Measurements from ENCODE around the gene GUCY2D. TPM values are rescaled to one million over a fixed set of nuclear protein-coding genes. Genes with fewer than 3 reads are reported as not detected.
"Not testable (repeated sequence)": the region's sequence is repeated elsewhere in the genome, so short reads cannot be mapped to it uniquely, and the experiment has no call there.

The GUCY2D gene
- total RNA-seq, 1 experiment from 2014 or later: not detected

GRCh38 chr17:8015236-8015956 lies 13.0 kb downstream of the GUCY2D start:
- no peak for DNase-seq (ENCODE audit: low spot score)
- in situ Hi-C loops (cut with HindIII; ENCODE audit: low sequenced_read_pairs): loop anchor here (5.0 kb wide), 1 partner anchor 83 kb away; the partner anchor contains the start of genes CNTROB and TRAPPC1

- in situ Hi-C loops (cut with HindIII; ENCODE audit: low sequenced_read_pairs): loop anchor here (5.0 kb wide), 1 partner anchor 84 kb away; the partner anchor contains the start of genes CNTROB and TRAPPC1
- DNase-seq (ENCODE audit: low spot score): no peak
Measured at GRCh38 chr17:8015957-8016631, 13.7 kb downstream of the GUCY2D start.

- peak; percentile 50 for DNase-seq (ENCODE audit: low spot score)
- in situ Hi-C loops (cut with HindIII; ENCODE audit: low sequenced_read_pairs): loop anchor here (5.0 kb wide), 1 partner anchor 85 kb away; the partner anchor contains the start of genes CNTROB and TRAPPC1
Measured at GRCh38 chr17:8016632-8017424, 14.4 kb downstream of the GUCY2D start.

GRCh38 chr17:8018436-8018835 lies 16.0 kb downstream of the GUCY2D start:
- in situ Hi-C loops (cut with HindIII; ENCODE audit: low sequenced_read_pairs): loop anchor here (5.0 kb wide), 1 partner anchor 86 kb away; the partner anchor contains the start of genes CNTROB and TRAPPC1
- no peak for DNase-seq (ENCODE audit: low spot score)

- in situ Hi-C loops (cut with HindIII; ENCODE audit: low sequenced_read_pairs): loop anchor here (5.0 kb wide), 1 partner anchor 87 kb away; the partner anchor contains the start of genes CNTROB and TRAPPC1
Measured at GRCh38 chr17:8019166-8019565, 16.8 kb downstream of the GUCY2D start.

GRCh38 chr17:8019665-8020650 lies 17.5 kb downstream of the GUCY2D start:
- DNase-seq (ENCODE audit: low spot score): no peak
- in situ Hi-C loops (cut with HindIII; ENCODE audit: low sequenced_read_pairs): loop anchor here (5.0 kb wide), 1 partner anchor 88 kb away; the partner anchor contains the start of genes CNTROB and TRAPPC1

More at GRCh38 chr17:8019166-8019565, 16.8 kb downstream of the GUCY2D start:
- DNase-seq (ENCODE audit: low spot score): no peak

- in situ Hi-C loops (cut with HindIII; ENCODE audit: low sequenced_read_pairs): no loop called here
- DNase-seq (ENCODE audit: low spot score): peak; percentile 64
Measured at GRCh38 chr17:8020776-8021564, 18.6 kb downstream of the GUCY2D start.

GRCh38 chr17:8021565-8022359 lies 19.3 kb downstream of the GUCY2D start:
- in situ Hi-C loops (cut with HindIII; ENCODE audit: low sequenced_read_pairs): no loop called here
- no peak for DNase-seq (ENCODE audit: low spot score)

- no peak for DNase-seq (ENCODE audit: low spot score)
- in situ Hi-C loops (cut with HindIII; ENCODE audit: low sequenced_read_pairs): no loop called here
Measured at GRCh38 chr17:8022360-8023003, 20.1 kb downstream of the GUCY2D start.

- DNase-seq (ENCODE audit: low spot score); in situ Hi-C loops (cut with HindIII; ENCODE audit: low sequenced_read_pairs): not testable (repeated sequence)
Measured at GRCh38 chr17:8024161-8024560, 21.7 kb downstream of the GUCY2D start.

- in situ Hi-C loops (cut with HindIII; ENCODE audit: low sequenced_read_pairs): no loop called here
- DNase-seq (ENCODE audit: low spot score): no peak
Measured at GRCh38 chr17:8025176-8025911, 22.9 kb downstream of the GUCY2D start.

- no peak for DNase-seq (ENCODE audit: low spot score)
- in situ Hi-C loops (cut with HindIII; ENCODE audit: low sequenced_read_pairs): no loop called here
Measured at GRCh38 chr17:8029121-8029520, 26.7 kb downstream of the GUCY2D start.

- DNase-seq (ENCODE audit: low spot score): no peak
- in situ Hi-C loops (cut with HindIII; ENCODE audit: low sequenced_read_pairs): no loop called here
Measured at GRCh38 chr17:8031261-8031661, 28.8 kb downstream of the GUCY2D start.

- in situ Hi-C loops (cut with HindIII; ENCODE audit: low sequenced_read_pairs): no loop called here
- DNase-seq (ENCODE audit: low spot score): no peak
Measured at GRCh38 chr17:8031950-8032349, 29.5 kb downstream of the GUCY2D start.

GRCh38 chr17:8032442-8032841 lies 30.0 kb downstream of the GUCY2D start:
- in situ Hi-C loops (cut with HindIII; ENCODE audit: low sequenced_read_pairs): no loop called here

More at GRCh38 chr17:8032442-8032841, 30.0 kb downstream of the GUCY2D start:
- no peak for DNase-seq (ENCODE audit: low spot score)
